Esophagus squamous epithelium (tissue), 5 donors: ENCODE measurements around the gene ACHE. TPM values are rescaled to one million over a fixed set of nuclear protein-coding genes. Genes with fewer than 3 reads are reported as not detected.
"Not testable (repeated sequence)": the region's sequence is repeated elsewhere in the genome, so short reads cannot be mapped to it uniquely, and the experiment has no call there.

Experiments used
- DNase-seq: peaks from one replicate; lab custom pipeline; 2025; lab: John Stamatoyannopoulos, UW
- H3K27ac ChIP-seq, 4 donors: fragments of 200-600 bp; sonication (generic); one replicate each; pipeline ENCODE4 v1.5.1; 2016 to 2019; ENCODE audit warnings: mild to moderate bottlenecking in 1 of 4
- H3K27me3 ChIP-seq, 4 donors: fragments of 200-600 bp; sonication (generic); 1 replicate in 3 of 4; 2 replicates in 1 of 4; pipeline versions ENCODE4 v1.5.1 to v1.6.0; 2017 to 2021; ENCODE audit warnings: antibody characterized with exemption in 1 of 4
- H3K36me3 ChIP-seq, 3 donors: fragments of 200-600 bp; sonication (generic); one replicate each; pipeline ENCODE4 v1.5.1; 2016 to 2019
- H3K4me1 ChIP-seq, 3 donors: fragments of 200-600 bp; sonication (generic); one replicate each; pipeline ENCODE4 v1.5.1; 2017 to 2019
- H3K4me3 ChIP-seq, 4 donors: fragments of 200-600 bp; sonication (generic); 1 replicate in 3 of 4; 2 replicates in 1 of 4; pipeline ENCODE4 v1.5.1; 2016 to 2019; ENCODE audit warnings: mild to moderate bottlenecking in 2 of 4, moderate library complexity in 1 of 4
- H3K9me3 ChIP-seq, 3 donors: fragments of 200-600 bp; sonication (generic); one replicate each; pipeline ENCODE4 v1.5.1; 2016 to 2019
- POLR2A ChIP-seq, 4 donors: fragments of 450-650 bp; IDR thresholded peaks; one replicate each; pipeline ENCODE4 v1.6.1; 2017; ENCODE audit warnings: antibody characterized with exemption in 4 of 4, mild to moderate bottlenecking in 4 of 4, moderate library complexity in 3 of 4
- WGBS, 2 donors: methylation state at CpG; one replicate each; pipeline ENCODE4 v1.1.5; 2018; 5-methylcytosine and 5-hydroxymethylcytosine counted together
- intact Hi-C: fragments of 100-400 bp; cut with DNase I; formaldehyde crosslinking; loops from one replicate; pipeline ENCODE4 v1.15.0; 2022
- total RNA-seq, 4 donors: library from RNA; depleted of rRNA; stranded (reverse); fragments of >200 nt; gene quantifications; one replicate each; pipeline ENCODE4 v1.1.0, GENCODE V29; 2016
- TF ChIP-seq, protein P1 (sequence below), 6 experiments: fragments of 450-650 bp in 4 of 6; fragments of 200-600 bp in 2 of 6; sonication (generic) in 2 of 6; IDR thresholded peaks; one replicate each; pipeline ENCODE4 v1.5.1; 2016 to 2019; ENCODE audit warnings: antibody characterized with exemption in 6 of 6, mild to moderate bottlenecking in 4 of 6, moderate library complexity in 4 of 6
- donor health status: DM: yes; HTN: yes; CAD: no.

Gene ACHE
- total RNA-seq, 4 donors from 2014 or later: 0.22 to 1.5 (median 1.3) TPM

DNA sequence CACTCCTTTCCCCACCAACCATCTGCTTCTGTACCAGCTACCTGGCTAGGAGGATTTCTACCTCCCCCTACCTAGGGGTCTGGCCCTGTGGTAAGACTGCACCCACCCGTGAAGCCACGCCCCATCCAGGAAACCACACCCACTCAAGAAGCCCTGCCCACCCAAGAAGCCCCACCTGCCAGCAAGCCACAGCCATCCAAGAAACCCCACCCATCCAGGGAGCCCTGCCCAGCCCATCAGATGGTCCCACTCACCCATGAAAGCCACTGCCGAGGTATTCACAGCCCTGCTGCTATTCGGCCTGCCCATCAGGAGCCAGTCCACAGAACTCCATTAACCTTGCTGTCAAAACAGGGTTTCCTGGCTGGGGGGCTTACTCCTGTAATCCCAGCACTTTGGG is 38.0 kb upstream of the ACHE start:
- WGBS, 2 donors: no CpG with 5 or more reads among the region's 4 CpGs
- Histone ChIP-seq H3K36me3 (no peaks in the 10 kb centered on the region), H3K27ac (no peak overlapping the region), H3K9me3 (no peaks in the 10 kb centered on the region), H3K4me1 (no peaks in the 10 kb centered on the region), H3K27me3 (peaks cover 0 to 34% (median 0%) of the 10 kb centered on the region in 4 donors), H3K4me3 (no peak overlapping the region)
- intact Hi-C loops: no loop called here
- TF ChIP-seq, protein P1, sequence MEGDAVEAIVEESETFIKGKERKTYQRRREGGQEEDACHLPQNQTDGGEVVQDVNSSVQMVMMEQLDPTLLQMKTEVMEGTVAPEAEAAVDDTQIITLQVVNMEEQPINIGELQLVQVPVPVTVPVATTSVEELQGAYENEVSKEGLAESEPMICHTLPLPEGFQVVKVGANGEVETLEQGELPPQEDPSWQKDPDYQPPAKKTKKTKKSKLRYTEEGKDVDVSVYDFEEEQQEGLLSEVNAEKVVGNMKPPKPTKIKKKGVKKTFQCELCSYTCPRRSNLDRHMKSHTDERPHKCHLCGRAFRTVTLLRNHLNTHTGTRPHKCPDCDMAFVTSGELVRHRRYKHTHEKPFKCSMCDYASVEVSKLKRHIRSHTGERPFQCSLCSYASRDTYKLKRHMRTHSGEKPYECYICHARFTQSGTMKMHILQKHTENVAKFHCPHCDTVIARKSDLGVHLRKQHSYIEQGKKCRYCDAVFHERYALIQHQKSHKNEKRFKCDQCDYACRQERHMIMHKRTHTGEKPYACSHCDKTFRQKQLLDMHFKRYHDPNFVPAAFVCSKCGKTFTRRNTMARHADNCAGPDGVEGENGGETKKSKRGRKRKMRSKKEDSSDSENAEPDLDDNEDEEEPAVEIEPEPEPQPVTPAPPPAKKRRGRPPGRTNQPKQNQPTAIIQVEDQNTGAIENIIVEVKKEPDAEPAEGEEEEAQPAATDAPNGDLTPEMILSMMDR (IDR thresholded peaks at IDR 0.05): no peak
- no peak for TF ChIP-seq POLR2A (IDR thresholded peaks at IDR 0.05)
- DNase-seq: no peak

DNA sequence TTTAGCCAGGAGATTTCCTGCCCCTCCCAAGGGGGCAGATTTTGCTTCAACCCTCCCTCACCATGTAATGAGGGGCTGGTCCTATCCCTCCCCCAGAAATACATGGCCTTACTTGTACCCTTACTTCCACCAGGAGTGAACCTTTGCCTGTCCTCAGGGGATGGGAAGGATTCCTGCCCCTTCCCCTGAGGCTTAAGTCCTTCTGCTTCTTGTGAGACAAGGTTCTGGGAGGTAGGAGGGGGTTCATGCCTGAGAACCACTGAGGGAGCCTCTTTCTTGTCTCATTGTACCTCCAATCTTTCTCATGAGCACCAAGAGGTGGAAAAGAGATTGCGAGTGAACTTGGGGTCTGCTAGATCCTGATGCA is 34.1 kb upstream of the ACHE start:
- Histone ChIP-seq H3K4me1 (no peaks in the 10 kb centered on the region), H3K4me3 (no peak overlapping the region), H3K27me3 (peaks cover 0 to 16% (median 0%) of the 10 kb centered on the region in 4 donors), H3K36me3 (no peaks in the 10 kb centered on the region), H3K9me3 (no peaks in the 10 kb centered on the region), H3K27ac (no peak overlapping the region)
- no peak for DNase-seq
- 93 to 100% methylated on average over 1 of the region's 1 CpG for WGBS, 2 donors
- TF ChIP-seq, protein P1 (IDR thresholded peaks at IDR 0.05): no peak
- intact Hi-C loops: no loop called here

DNA sequence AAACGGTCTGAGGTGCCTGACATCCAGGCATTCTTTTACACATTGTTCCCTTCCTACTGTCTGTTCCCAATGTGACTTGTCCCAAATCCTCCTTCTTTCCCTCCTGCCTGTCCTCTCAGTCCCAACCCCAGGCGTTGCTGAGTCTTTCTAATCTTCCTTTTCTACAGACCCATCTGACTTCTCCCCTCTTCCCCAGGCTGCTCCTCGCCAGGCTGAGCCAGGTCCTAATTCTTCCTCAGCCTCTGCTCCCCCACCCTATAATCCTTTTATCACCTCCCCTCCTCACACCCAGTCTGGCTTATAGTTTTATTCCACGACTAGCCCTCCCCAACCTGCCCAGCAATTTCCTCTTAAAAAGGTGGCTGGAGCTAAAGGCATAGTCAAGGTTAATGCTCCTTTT is 27.9 kb upstream of the ACHE start:
- DNase-seq, H3K27ac ChIP-seq, H3K4me3 ChIP-seq, intact Hi-C loops, H3K4me1 ChIP-seq, H3K36me3 ChIP-seq, H3K27me3 ChIP-seq, H3K9me3 ChIP-seq: not testable (repeated sequence)
- WGBS, 2 donors: 38 to 43% methylated on average over 4 of the region's 4 CpGs

DNA sequence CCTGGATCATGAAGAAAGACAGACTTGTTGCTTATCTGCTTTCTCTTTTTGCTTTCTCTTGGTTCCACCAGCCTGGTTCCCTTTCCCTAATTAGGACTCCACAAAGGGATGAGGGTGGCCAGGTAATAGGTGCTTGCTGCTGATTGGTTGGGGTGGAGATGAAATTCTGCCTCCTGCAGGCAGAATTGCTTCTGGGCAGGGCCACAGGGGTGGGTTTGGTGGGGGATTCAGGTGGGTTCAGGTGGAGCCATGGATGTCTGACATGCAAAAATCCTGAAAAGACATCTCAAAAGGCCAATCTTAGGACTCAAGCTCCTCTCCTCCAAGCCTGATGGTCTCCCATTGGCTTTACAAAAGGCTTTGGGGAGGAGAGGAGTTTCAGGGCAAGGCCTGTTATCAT is 25.4 kb upstream of the ACHE start:
- no peak for DNase-seq
- H3K27me3 ChIP-seq: peaks cover 0 to 10% (median 0%) of the 10 kb centered on the region in 4 donors
- H3K9me3 ChIP-seq: no peaks in the 10 kb centered on the region
- intact Hi-C loops: no loop called here
- no peak overlapping the region for H3K27ac ChIP-seq
- H3K4me3 ChIP-seq: no peak overlapping the region
- TF ChIP-seq, protein P1 (IDR thresholded peaks at IDR 0.05): no peak
- no peak for TF ChIP-seq POLR2A (IDR thresholded peaks at IDR 0.05)
- H3K4me1 ChIP-seq: peaks cover 0 to 6% (median 0%) of the 10 kb centered on the region in 3 donors
- no peaks in the 10 kb centered on the region for H3K36me3 ChIP-seq

DNA sequence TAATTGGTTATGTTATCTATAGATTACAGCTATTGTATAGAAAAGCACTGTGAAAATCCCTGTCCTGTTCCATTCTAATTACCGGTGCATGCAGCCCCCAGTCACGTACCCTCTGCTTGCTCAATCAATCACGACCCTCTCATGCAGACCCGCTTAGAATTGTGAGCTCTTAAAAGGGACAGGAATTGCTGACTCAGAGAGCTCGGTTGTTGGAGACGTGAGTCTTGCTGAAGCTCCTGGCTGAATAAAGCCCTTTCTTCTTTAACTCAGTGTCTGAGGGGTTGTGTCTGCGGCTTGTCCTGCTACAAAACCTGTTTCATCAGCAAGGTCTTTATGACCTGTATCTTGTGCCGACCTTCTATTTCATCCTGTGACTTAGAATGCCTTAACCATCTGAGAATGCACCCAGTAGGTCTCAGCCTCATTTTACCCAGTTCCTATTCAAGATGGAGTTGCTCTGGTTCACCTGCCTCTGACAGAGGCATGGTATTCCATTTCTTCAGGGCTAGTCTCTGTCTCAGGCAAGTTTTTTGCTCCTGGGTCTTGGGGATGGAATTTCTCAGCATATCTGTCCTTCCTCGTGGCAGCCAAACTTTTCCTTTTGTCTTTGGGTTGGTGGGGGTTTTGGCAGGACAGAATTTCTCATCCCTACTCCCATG is 24.2 kb upstream of the ACHE start:
- H3K27ac ChIP-seq, H3K36me3 ChIP-seq, H3K4me3 ChIP-seq, H3K4me1 ChIP-seq, H3K27me3 ChIP-seq, H3K9me3 ChIP-seq, DNase-seq, intact Hi-C loops: not testable (repeated sequence)
- WGBS, 2 donors: 65 to 70% methylated on average over 9 of the region's 9 CpGs

DNA sequence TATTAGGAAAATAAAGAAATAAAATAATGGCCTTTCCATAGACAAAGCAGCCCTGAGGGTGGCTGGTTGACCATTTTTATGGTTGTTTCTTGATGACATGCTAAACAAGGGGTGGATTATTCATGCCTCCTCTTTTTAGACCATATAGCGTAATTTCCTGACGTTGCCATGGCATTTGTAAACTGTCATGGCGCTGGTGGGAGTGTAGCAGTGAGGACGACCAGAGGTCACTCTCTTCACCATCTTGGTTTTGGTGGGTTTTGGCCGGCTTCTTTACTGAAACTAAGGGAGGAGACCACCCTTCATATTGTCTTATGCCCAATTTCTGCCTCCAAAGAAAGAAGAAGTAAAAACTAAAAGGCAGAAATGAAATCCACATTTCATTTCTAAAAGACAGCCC is 23.6 kb upstream of the ACHE start:
- H3K4me3 ChIP-seq, H3K27ac ChIP-seq, DNase-seq, H3K4me1 ChIP-seq, H3K9me3 ChIP-seq, H3K36me3 ChIP-seq, H3K27me3 ChIP-seq, intact Hi-C loops: not testable (repeated sequence)
- 73 to 79% methylated on average over 5 of the region's 5 CpGs for WGBS, 2 donors
